Measurements from ENCODE around the gene PISD.
"Not testable (repeated sequence)": the region's sequence is repeated elsewhere in the genome, so short reads cannot be mapped to it uniquely, and the experiment has no call there.

Gene PISD

DNA sequence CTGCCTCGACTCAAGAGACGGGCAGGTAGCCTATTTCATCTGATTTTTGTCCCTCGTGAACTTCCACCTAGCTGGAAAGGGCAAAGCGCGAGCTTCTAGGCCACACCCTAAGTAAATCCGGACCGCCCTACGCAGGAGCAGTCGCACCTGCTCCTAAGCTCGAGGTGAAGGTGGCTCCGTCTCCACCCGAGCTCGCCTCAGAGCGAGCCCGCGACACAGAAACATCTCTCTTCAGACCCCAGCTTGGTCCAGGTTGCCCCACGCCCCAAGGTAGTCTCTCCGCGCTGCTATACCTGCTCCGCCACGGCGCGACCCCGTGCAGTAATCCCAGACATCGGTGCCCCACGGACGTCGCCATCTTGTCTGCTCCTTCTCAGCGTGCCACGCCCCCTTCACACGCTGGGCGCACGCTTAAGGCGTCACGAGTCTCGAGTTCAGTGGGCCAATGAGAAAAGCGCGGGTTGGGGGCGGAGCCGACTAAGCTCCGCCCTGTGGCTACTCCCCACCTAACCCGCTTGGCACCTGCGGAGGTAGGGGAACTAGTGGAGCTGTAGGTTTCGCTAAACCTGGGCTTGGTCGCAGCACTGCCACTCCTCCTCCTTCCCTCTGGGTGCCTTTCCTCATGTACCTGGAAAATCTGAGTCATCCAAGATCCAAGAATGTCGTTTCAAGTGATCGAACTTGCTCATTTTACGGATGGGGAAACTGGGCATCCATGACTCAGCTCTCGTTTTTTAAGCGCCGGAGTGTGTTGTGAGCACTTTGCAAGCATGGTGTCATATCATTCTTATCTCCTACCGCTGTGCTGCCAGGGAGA is at the start of gene PISD:
Gene PISD, minus strand, starts transcription at position 365 of the 817 bp plus-strand sequence. Its CDS starts 7 bp downstream, at position 358.
- DNase-seq (ENCODE audit: low spot score): peak; percentile 100

DNA sequence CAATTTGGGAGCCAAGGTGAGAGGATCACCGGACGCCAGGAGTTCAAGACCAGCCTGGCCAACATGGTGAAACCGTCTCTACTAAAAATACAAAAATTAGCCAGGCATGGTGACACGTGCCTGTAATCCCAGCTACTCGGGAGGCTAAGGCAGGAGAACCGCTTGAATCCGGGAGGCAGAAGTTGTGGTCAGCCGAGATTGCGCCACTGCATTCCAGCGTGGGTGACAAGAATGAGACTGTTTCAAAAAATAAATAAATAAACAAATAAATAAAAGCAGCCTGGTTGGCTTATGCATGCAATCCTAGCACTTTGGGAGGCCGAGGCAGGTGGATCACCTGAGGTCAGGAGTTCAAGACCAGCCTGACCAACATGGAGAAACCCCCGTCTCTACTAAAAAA is 49.2 kb upstream of the PISD start:
- DNase-seq (ENCODE audit: low spot score): not testable (repeated sequence)

DNA sequence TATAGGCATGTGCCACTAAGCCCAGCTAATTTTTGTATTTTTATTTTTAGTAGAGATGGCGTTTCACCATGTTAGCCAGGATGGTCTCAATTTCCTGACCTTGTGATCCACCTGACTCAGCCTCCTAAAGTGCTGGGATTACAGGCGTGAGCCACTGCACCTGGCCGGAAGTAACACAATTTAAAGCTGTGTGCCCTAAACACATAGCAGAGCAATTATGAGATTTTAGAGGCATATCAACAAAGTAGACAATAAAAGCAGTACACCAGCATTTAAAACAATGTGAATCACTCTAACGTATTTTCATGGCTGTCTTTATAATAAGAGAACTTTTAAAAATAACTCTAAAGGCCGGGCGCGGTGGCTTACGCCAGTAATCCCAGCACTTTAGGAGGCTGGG is 45.5 kb upstream of the PISD start:
- DNase-seq (ENCODE audit: low spot score): no peak

GRCh38 chr22:31695423-31695822 is 33.4 kb upstream of the PISD start:
- peak; percentile 46 for DNase-seq (ENCODE audit: low spot score)

GRCh38 chr22:31694046-31694445 is 32.0 kb upstream of the PISD start:
- DNase-seq (ENCODE audit: low spot score): not testable (repeated sequence)

- peak; percentile 27 for DNase-seq (ENCODE audit: low spot score)
Measured at GRCh38 chr22:31692186-31692886, 30.3 kb upstream of the PISD start.

DNA sequence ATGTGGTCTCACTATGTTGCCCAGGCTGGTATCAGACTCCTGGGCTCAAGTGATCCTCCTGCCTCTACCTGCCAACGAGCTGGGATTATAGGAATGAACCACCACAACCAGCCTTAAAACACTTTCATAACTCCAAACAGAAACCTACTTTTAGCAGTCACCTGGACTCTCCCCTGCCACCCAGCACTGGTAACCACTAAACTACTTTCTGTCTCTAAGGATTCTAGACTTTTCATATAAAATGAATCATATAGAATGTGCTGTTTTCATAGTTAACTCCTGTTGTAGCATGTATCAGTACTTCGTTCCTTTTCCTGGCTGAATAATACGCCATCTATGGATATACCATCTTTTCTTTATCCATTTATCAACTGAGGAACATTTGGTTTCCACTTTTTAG is 29.4 kb upstream of the PISD start:
- DNase-seq (ENCODE audit: low spot score): no peak

GRCh38 chr22:31683181-31684105 is 21.4 kb upstream of the PISD start:
- no peak for DNase-seq (ENCODE audit: low spot score)

DNA sequence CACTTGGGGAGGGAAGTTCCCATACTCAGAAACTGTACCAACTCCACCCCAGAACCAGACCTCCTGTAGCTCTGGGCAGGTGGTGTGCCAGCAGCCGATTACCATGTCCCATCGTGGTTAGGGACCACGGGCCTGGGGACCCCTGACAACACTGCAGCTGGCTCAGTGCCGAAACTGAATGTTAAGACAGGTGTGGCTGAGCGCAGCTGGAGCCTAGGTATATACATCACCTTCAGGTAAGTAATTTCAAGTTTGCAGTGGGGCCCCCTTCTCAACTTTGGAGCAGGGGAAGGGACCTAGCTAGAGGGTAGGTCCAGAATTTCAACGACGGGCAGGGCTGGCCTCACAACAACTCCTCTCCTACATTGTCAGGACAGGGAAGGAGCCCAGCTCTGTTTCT is 20.7 kb upstream of the PISD start:
- DNase-seq (ENCODE audit: low spot score): no peak

- no peak for DNase-seq (ENCODE audit: low spot score)
Measured at GRCh38 chr22:31681349-31682345, 19.6 kb upstream of the PISD start.

DNA sequence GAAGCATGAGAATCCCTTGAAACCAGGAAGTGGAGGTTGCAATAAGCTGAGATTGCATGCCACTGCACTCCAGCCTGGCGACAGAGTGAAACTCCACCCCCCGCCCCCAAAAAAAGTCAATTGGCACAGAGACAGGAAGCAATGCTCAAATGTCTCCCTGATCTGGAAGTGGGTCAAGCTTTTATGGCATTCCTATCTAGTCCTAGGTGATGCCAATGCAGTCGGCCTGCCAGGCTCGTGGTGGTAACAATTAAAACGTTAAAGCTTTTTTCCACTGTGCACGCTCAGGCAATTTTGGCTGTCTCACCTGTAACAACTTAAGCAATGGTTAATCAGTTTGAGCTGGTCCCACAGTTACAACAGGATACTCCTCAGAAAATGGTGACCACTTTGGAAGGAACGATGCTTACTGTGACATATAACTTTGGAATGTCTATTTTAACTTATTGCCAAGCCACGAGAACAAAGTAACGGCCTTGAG is 18.9 kb upstream of the PISD start:
- DNase-seq (ENCODE audit: low spot score): peak; percentile 54

DNA sequence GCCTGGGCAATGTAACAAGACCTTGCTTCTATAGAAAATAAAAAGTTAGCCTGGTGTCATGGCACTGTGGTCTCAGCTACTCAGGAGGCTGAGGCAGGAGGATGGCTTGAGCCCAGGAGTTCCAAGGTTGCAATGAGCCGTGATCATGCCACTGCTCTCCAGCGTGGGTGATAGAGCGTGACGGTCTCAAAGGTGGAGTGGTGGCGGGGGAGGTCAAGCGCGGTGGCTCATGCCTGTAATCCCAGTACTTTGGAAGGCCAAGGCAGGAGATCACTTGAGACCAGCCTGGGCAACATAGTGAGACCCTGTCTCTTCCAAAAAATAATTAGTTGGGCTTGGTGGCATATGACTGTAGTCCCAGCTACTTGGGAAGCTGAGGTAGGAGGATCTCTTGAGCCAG is 16.7 kb upstream of the PISD start:
- DNase-seq (ENCODE audit: low spot score): peak; percentile 39

DNA sequence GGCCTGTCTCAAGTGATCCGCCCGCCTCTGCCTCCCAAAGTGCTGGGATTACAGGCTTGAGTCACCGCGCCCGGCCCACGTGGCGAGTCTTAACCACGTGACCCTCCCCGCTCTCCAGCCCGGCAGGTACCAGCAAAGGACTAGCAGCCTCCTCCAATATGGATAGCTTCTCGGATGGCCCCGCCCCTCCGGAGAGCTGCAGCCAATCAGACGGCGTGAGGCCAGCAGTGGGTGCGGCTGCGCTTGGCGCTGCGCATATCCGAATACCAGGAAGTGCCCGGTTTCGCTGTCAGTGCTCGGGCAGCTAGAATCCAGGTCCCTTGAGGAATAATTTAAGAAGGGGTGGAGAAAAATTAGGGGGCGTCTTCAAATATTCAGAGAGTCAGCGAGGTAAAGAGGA is 14.7 kb upstream of the PISD start:
- DNase-seq (ENCODE audit: low spot score): peak; percentile 96

DNA sequence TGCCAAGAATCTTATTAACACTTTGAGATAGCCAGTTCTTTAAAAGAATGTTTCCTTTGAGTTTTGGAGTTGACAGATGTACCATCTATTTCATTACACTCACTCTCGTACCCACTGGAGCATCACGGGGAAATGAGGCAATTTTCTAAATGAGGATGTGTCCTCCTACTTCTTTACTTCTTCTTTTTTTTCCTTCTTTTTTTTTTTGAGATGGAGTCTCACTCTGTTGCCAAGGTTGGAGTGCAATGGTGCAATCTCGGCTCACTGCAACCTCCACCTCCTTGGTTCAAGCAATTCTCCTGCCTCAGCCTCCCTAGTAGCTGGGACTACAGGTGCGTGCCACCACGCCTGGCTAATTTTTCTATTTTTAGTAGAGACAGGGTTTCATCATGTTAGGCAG is 12.2 kb upstream of the PISD start:
- not testable (repeated sequence) for DNase-seq (ENCODE audit: low spot score)

DNA sequence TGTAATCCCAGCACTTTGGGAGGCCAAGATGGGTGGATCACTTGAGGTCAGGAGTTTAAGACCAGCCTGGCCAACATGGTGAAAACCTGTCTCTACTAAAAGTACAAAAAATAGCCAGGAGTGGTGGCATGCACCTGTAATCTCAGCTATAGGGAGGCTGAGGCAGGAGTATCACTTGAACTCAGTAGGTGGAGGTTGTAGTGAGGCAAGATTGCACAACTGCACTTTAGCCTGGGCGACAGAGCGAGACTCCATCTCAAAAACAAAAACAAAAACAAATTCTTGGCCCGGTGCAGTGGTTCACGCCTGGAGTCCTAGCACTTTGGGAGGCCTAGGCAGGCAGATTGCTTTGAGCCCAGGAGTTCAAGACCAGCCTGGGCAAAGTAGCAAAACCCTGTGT is 6.8 kb upstream of the PISD start:
- DNase-seq (ENCODE audit: low spot score): not testable (repeated sequence)

- DNase-seq (ENCODE audit: low spot score): no peak
Measured at GRCh38 chr22:31662668-31663037, 638 bp upstream of the PISD start.

DNA sequence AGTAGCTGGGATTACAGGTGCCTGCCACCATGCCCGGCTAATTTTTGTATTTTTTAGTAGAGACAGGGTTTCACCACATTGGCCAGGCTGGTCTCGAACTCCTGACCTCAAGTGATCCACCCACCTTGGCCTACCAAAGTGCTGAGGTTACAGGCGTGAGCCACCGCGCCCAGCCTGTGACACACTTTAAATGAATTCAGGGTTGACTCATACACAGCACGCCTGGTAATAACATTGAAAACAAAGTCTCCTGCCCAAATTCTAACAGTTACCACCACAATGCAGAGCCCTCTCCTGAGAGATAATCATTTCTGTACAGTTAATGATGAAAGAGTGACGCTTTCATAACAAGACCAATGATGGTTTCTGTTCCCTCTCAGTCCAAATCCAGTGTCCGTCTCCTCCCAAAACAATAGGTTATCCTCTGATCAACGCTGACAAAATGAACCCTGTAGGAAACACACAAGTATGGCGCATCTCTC is 1.1 kb downstream of the PISD start:
- peak; percentile 93 for DNase-seq (ENCODE audit: low spot score)

- peak; percentile 88 for DNase-seq (ENCODE audit: low spot score)
Measured at GRCh38 chr22:31659246-31659645, 2.8 kb downstream of the PISD start.

- no peak for DNase-seq (ENCODE audit: low spot score)
Measured at GRCh38 chr22:31654408-31654807, 7.6 kb downstream of the PISD start.

DNA sequence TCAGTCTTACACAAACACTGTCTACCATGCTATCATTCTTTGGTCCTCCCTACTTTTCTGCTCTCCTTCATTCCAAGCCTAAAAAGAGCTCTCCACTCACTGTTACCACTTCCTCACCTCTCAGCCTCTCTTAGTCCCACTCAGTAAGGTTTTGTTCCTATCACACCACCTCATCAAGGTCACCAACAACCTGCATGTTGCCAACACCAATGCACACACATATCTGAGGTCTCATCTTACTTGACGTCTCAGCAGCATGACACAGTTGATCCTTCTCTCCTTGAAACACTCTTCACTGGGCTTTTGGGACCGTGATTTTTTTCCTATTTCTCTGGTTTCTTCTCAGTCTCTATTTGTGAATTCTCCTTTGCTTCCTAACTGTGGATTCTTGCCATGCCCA is 8.1 kb downstream of the PISD start:
- no peak for DNase-seq (ENCODE audit: low spot score)

All from kidney tubule cell (primary cell).